ENCODE measurements around the gene PPIB.

- TF ChIP-seq CTCF (IDR thresholded peaks at IDR 0.05) = no peak
- no peak for TF ChIP-seq POLR2A (IDR thresholded peaks at IDR 0.05)
Measured at GRCh38 chr15:64187396-64188191, 24.8 kb upstream of the PPIB start.

All from adrenal gland (tissue), 5 donors.